Measurements from ENCODE around the gene TMEM131. TPM values are rescaled to one million over a fixed set of nuclear protein-coding genes. Genes with fewer than 3 reads are reported as not detected.

The TMEM131 gene
- total RNA-seq, 1 donor, result 30.0 TPM

DNA sequence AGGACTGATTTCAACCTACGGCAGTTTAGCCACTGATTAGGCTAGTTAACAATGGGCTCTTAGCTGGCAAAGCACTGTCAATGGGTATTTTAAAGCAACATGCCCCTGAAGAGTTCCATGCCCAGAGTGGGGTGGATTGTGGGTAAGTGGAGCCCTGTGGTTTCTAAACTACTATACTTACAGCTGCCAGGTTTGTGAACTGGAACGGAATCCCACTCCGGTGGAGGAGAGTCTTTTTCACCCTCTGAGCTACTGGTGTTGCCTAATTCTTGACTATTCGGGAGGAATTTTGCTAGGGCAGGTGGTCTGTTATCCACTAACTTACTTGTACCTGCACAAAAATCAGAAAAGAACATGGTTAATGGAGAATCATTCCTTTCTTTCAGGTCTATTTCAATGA, 229.8 kb downstream of the TMEM131 start:
- H3K27ac ChIP-seq (ENCODE audit: low read depth, low read length), result no peak overlapping the region
- no peak overlapping the region for H3K4me3 ChIP-seq (ENCODE audit: insufficient read depth, low read length)
- TF ChIP-seq, protein P1, sequence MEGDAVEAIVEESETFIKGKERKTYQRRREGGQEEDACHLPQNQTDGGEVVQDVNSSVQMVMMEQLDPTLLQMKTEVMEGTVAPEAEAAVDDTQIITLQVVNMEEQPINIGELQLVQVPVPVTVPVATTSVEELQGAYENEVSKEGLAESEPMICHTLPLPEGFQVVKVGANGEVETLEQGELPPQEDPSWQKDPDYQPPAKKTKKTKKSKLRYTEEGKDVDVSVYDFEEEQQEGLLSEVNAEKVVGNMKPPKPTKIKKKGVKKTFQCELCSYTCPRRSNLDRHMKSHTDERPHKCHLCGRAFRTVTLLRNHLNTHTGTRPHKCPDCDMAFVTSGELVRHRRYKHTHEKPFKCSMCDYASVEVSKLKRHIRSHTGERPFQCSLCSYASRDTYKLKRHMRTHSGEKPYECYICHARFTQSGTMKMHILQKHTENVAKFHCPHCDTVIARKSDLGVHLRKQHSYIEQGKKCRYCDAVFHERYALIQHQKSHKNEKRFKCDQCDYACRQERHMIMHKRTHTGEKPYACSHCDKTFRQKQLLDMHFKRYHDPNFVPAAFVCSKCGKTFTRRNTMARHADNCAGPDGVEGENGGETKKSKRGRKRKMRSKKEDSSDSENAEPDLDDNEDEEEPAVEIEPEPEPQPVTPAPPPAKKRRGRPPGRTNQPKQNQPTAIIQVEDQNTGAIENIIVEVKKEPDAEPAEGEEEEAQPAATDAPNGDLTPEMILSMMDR (IDR thresholded peaks at IDR 0.05; ENCODE audit: extremely low read depth, low read depth, low read length), result no peak
- no peaks in the 10 kb centered on the region for H3K27me3 ChIP-seq (ENCODE audit: insufficient read depth, low read length)
- H3K9me3 ChIP-seq (ENCODE audit: low read depth, low read length), result no peaks in the 10 kb centered on the region
- H3K36me3 ChIP-seq (ENCODE audit: insufficient read depth, low read length), result peaks cover 34% of the 10 kb centered on the region
- H3K4me1 ChIP-seq (ENCODE audit: insufficient read depth, low read length), result no peaks in the 10 kb centered on the region
- no peak overlapping the region for H3K4me2 ChIP-seq (ENCODE audit: insufficient read depth, low read length)
- H2AFZ ChIP-seq (ENCODE audit: low read length), result no peak overlapping the region
- DNase-seq (ENCODE audit: insufficient read length, low spot score, missing footprints), result no peak
- H3K79me2 ChIP-seq (ENCODE audit: insufficient read depth, low read length), result no peaks in the 10 kb centered on the region
- no peaks in the 10 kb centered on the region for H4K20me1 ChIP-seq (ENCODE audit: insufficient read depth, low read length)

- H3K27ac ChIP-seq (ENCODE audit: low read depth, low read length), result no peak overlapping the region
- H4K20me1 ChIP-seq (ENCODE audit: insufficient read depth, low read length), result no peaks in the 10 kb centered on the region
- H3K4me3 ChIP-seq (ENCODE audit: insufficient read depth, low read length), result no peak overlapping the region
- H3K9me3 ChIP-seq (ENCODE audit: low read depth, low read length), result no peaks in the 10 kb centered on the region
- no peak overlapping the region for H2AFZ ChIP-seq (ENCODE audit: low read length)
- DNase-seq (ENCODE audit: insufficient read length, low spot score, missing footprints), result no peak
- peaks cover 46% of the 10 kb centered on the region for H3K36me3 ChIP-seq (ENCODE audit: insufficient read depth, low read length)
- TF ChIP-seq, protein P1 (IDR thresholded peaks at IDR 0.05; ENCODE audit: extremely low read depth, low read depth, low read length), result no peak
- no peaks in the 10 kb centered on the region for H3K79me2 ChIP-seq (ENCODE audit: insufficient read depth, low read length)
- no peaks in the 10 kb centered on the region for H3K27me3 ChIP-seq (ENCODE audit: insufficient read depth, low read length)
- H3K4me1 ChIP-seq (ENCODE audit: insufficient read depth, low read length), result no peaks in the 10 kb centered on the region
- H3K4me2 ChIP-seq (ENCODE audit: insufficient read depth, low read length), result no peak overlapping the region
These were observed 231.0 kb downstream of the TMEM131 start for GRCh38 chr2:97764559-97765263.

DNA sequence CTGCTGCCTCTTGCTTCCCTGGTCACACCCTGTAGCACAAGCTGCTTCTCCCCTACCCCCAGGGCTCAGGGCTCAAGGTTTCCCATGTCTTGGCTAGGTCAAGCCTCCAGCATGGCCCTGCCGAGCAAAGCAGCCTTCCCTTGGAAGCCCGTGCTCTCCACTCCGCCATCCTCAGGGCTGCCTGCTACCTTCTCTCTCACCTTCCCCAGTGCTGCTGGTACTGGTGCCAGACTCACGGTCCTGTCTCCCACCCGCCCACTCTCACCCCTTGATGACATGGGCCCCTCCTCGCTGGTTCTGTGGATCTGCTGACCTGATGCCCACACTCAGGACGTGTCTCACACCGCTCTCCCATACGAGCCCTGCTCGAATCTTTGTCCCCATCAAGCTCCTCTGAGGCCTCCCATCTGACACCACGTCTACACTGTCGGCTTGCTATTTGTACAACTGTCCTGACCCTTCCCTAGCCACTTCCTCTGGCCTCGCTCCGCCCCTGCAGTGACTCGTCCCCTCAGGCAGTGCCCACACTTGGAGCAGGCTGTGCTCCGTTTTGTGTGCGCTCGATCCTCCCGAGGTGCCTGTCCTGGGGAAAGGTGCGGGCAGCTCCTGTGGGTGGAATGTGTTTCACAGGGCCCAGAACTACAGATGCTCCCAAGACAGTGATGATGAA, 232.4 kb downstream of the TMEM131 start:
- Histone ChIP-seq H3K4me2 (ENCODE audit: insufficient read depth, low read length) (no peak overlapping the region), H3K27ac (ENCODE audit: low read depth, low read length) (no peak overlapping the region), H3K36me3 (ENCODE audit: insufficient read depth, low read length) (peaks cover 55% of the 10 kb centered on the region), H4K20me1 (ENCODE audit: insufficient read depth, low read length) (no peaks in the 10 kb centered on the region), H3K79me2 (ENCODE audit: insufficient read depth, low read length) (no peaks in the 10 kb centered on the region), H3K27me3 (ENCODE audit: insufficient read depth, low read length) (no peaks in the 10 kb centered on the region), H3K4me3 (ENCODE audit: insufficient read depth, low read length) (no peak overlapping the region), H3K4me1 (ENCODE audit: insufficient read depth, low read length) (peaks cover 2% of the 10 kb centered on the region), H3K9me3 (ENCODE audit: low read depth, low read length) (no peaks in the 10 kb centered on the region), H2AFZ (ENCODE audit: low read length) (no peak overlapping the region)
- peak; percentile 61 for DNase-seq (ENCODE audit: insufficient read length, low spot score, missing footprints)
- TF ChIP-seq, protein P1 (IDR thresholded peaks at IDR 0.05; ENCODE audit: extremely low read depth, low read depth, low read length), result no peak

- Histone ChIP-seq H3K4me1 (ENCODE audit: insufficient read depth, low read length) (peaks cover 3% of the 10 kb centered on the region), H2AFZ (ENCODE audit: low read length) (no peak overlapping the region), H3K4me3 (ENCODE audit: insufficient read depth, low read length) (no peak overlapping the region), H3K27me3 (ENCODE audit: insufficient read depth, low read length) (no peaks in the 10 kb centered on the region), H3K27ac (ENCODE audit: low read depth, low read length) (no peak overlapping the region), H3K4me2 (ENCODE audit: insufficient read depth, low read length) (no peak overlapping the region), H3K36me3 (ENCODE audit: insufficient read depth, low read length) (peaks cover 61% of the 10 kb centered on the region), H4K20me1 (ENCODE audit: insufficient read depth, low read length) (peaks cover 3% of the 10 kb centered on the region), H3K9me3 (ENCODE audit: low read depth, low read length) (no peaks in the 10 kb centered on the region), H3K79me2 (ENCODE audit: insufficient read depth, low read length) (no peaks in the 10 kb centered on the region)
- TF ChIP-seq, protein P1 (IDR thresholded peaks at IDR 0.05; ENCODE audit: extremely low read depth, low read depth, low read length), result no peak
- no peak for DNase-seq (ENCODE audit: insufficient read length, low spot score, missing footprints)
These were observed 234.6 kb downstream of the TMEM131 start for GRCh38 chr2:97761192-97761591.

Measured in osteoblast (primary cell).